Neural cell (in vitro differentiated cells): Measurements from ENCODE around the gene LYAR.

ENCODE experiments used
- CTCF ChIP-seq: fragments of 450-650 bp; IDR thresholded peaks from 2 replicates; pipeline ENCODE4 v1.5.1; 2014; ENCODE audit warnings: antibody characterized with exemption, mild to moderate bottlenecking, moderate library complexity; ENCODE audit not compliant: poor library complexity, severe bottlenecking
- EZH2 ChIP-seq: fragments of 200-600, 300-800 bp; shearing (Covaris generic), sonication (generic); IDR thresholded peaks from 2 replicates; pipeline ENCODE4 v1.6.1; 2014; ENCODE audit warnings: antibody characterized with exemption, low read length, borderline replicate concordance, mild to moderate bottlenecking; ENCODE audit not compliant: insufficient read depth, poor library complexity, severe bottlenecking
- POLR2AphosphoS5 ChIP-seq: IDR thresholded peaks from 2 replicates; pipeline ENCODE4 v1.6.1; 2012
- RAD21 ChIP-seq: fragments of 450-650 bp; conservative IDR thresholded peaks from 2 replicates; pipeline ENCODE4 v1.6.1; 2014; ENCODE audit warnings: antibody characterized with exemption, mild to moderate bottlenecking, moderate library complexity

- TF ChIP-seq CTCF (no peak), RAD21 (no peak), EZH2 (no peak), POLR2AphosphoS5 (no peak)
Measured at GRCh38 chr4:4227510-4228355, 62.2 kb downstream of the LYAR start.
